Loucy (cell line): ENCODE data around the gene OSBPL3.

Experiments used
- CTCF ChIP-seq: fragments of 200-600 bp; sonication (generic); conservative IDR thresholded peaks from 2 replicates; pipeline ENCODE4 v1.5.1; 2014; ENCODE audit warnings: mild to moderate bottlenecking, antibody characterized with exemption, low read length
- EZH2phosphoT487 ChIP-seq: fragments of 200-600 bp; IDR thresholded peaks from 2 replicates; pipeline ENCODE4 v1.6.1; 2018; ENCODE audit warnings: antibody characterized with exemption, mild to moderate bottlenecking, moderate library complexity, borderline replicate concordance

GRCh38 chr7:25012254-25012653 lies 32.3 kb upstream of the OSBPL3 start:
- TF ChIP-seq CTCF (no peak), EZH2phosphoT487 (no peak)
